ENCODE data around the gene CISH.

DNA sequence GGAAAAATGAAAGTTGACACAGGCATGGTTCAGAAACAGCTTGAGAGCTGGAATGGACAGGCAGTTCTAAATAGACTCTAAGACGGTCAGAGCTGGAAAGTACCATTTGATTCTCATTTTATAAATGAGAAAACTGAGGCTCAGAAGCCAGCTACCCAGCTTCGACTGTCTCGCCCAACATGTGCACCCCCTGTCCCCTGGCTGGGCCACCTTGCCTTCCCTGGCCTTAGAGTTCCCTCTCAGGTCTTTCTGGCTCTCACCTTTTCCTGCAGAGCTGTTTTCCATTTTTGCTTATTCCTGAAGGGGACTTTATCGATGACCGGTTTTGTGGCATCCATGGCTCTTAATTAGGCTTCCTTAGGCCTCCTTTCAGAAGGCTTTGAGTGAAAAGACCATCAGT, 45.8 kb upstream of the CISH start:
- TF ChIP-seq, protein P1, sequence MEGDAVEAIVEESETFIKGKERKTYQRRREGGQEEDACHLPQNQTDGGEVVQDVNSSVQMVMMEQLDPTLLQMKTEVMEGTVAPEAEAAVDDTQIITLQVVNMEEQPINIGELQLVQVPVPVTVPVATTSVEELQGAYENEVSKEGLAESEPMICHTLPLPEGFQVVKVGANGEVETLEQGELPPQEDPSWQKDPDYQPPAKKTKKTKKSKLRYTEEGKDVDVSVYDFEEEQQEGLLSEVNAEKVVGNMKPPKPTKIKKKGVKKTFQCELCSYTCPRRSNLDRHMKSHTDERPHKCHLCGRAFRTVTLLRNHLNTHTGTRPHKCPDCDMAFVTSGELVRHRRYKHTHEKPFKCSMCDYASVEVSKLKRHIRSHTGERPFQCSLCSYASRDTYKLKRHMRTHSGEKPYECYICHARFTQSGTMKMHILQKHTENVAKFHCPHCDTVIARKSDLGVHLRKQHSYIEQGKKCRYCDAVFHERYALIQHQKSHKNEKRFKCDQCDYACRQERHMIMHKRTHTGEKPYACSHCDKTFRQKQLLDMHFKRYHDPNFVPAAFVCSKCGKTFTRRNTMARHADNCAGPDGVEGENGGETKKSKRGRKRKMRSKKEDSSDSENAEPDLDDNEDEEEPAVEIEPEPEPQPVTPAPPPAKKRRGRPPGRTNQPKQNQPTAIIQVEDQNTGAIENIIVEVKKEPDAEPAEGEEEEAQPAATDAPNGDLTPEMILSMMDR (IDR thresholded peaks at IDR 0.05) = no peak
- TF ChIP-seq POLR2A (IDR thresholded peaks at IDR 0.05) = no peak
- TF ChIP-seq EP300 (IDR thresholded peaks at IDR 0.05) = no peak
